Epithelial cell of proximal tubule (primary cell): ENCODE data around the gene AATK. TPM values are rescaled to one million over a fixed set of nuclear protein-coding genes. Genes with fewer than 3 reads are reported as not detected.

Source experiments
- DNase-seq: peaks from one replicate; pipeline ENCODE4 v3.0.0-alpha.2; 2011; ENCODE audit warnings: low read depth
- H3K4me3 ChIP-seq: 2 replicates; pipeline ENCODE4 v1.5.1; 2011; ENCODE audit warnings: low read depth, mild to moderate bottlenecking, low read length
- CTCF ChIP-seq: conservative IDR thresholded peaks from 2 replicates; pipeline ENCODE4 v1.5.1; 2012; ENCODE audit warnings: low read depth, mild to moderate bottlenecking, low read length
- total RNA-seq: library from RNA; depleted of rRNA; stranded (reverse); fragments of >200 nt; gene quantifications from 2 replicates; pipeline ENCODE4 v1.2.3, GENCODE V29; 2015

The AATK gene
- total RNA-seq, 1 donor from 2014 or later, result 0.52 TPM

- H3K4me3 ChIP-seq, result no peak overlapping the region
- no peak for DNase-seq
- TF ChIP-seq CTCF, result no peak
Measured at GRCh38 chr17:81112450-81112849, 53.6 kb downstream of the AATK start.

- no peak for TF ChIP-seq CTCF
- no peak overlapping the region for H3K4me3 ChIP-seq
- DNase-seq, result no peak
Measured at GRCh38 chr17:81111066-81111465, 55.0 kb downstream of the AATK start.

- no peak for TF ChIP-seq CTCF
- no peak overlapping the region for H3K4me3 ChIP-seq
- no peak for DNase-seq
Measured at GRCh38 chr17:81110488-81111040, 55.5 kb downstream of the AATK start.

GRCh38 chr17:81109957-81110356, 56.1 kb downstream of the AATK start:
- no peak for DNase-seq
- H3K4me3 ChIP-seq, result no peak overlapping the region
- TF ChIP-seq CTCF, result no peak

GRCh38 chr17:81108220-81108619, 57.8 kb downstream of the AATK start:
- no peak for DNase-seq
- no peak for TF ChIP-seq CTCF

GRCh38 chr17:81106716-81107115, 59.3 kb downstream of the AATK start:
- no peak for DNase-seq
- no peak for TF ChIP-seq CTCF
- H3K4me3 ChIP-seq, result no peak overlapping the region

More at GRCh38 chr17:81108220-81108619, 57.8 kb downstream of the AATK start:
- no peak overlapping the region for H3K4me3 ChIP-seq

- no peak for TF ChIP-seq CTCF
- no peak overlapping the region for H3K4me3 ChIP-seq
- DNase-seq, result no peak
Measured at GRCh38 chr17:81103379-81103778, 62.6 kb downstream of the AATK start.
